IPS-11a (cell line): Measurements from ENCODE around the gene SLC26A3.

Source experiments
- H3K4me3 ChIP-seq: one replicate; pipeline ENCODE4 v1.5.1; 2013; ENCODE audit warnings: low read depth, low read length, control low read depth

The SLC26A3 gene

GRCh38 chr7:107754642-107755041, 48.4 kb downstream of the SLC26A3 start:
- no peak overlapping the region for H3K4me3 ChIP-seq

DNA sequence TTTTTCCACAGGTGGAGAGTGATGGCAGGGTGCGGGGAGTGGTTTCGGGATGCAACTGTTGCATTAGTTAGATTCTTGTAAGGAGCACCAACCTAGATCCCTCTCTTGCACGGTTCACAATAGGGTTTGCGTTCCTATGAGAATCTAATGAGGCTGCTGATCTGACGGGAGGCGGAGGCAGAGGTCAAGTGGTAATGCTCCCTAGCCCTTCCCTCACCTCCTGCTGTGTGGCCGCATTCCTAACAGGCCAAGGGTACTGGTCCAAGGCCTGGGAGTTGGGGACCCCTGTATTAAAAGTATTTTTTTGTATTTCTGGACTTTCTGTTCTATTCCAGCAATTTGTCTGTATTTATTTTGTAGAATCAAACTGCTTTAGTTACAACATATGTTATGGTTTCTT, 51.9 kb downstream of the SLC26A3 start:
- no peak overlapping the region for H3K4me3 ChIP-seq

- no peak overlapping the region for H3K4me3 ChIP-seq
Measured at GRCh38 chr7:107746006-107746405, 57.0 kb downstream of the SLC26A3 start.

DNA sequence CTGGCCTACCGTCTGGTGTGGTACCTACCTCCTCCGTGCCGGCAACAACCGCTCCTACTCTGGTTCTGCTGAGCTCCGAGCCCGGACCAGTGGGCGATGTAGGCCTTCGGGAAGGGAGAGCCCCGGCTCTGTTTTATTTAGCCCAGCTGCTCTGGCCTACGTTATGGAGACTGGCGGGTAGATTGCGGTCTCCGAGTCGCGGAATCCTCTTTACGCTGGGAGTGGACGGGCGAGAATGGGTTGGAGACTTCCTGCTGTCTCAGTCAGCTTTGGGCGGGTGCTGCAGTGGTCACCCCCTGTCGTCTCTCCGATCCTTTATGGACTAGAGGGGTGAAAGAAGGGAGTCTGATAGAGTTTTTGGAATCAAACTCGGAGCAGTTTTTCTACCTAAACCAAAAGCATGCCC, 58.7 kb downstream of the SLC26A3 start:
- peak overlapping the region; percentile 88 for H3K4me3 ChIP-seq

GRCh38 chr7:107743567-107744344, 59.3 kb downstream of the SLC26A3 start, which contains the start of gene CBLL1:
CBLL1 (plus strand) TSS chr7:107744142; CDS start chr7:107744164, 22 bp downstream.
- H3K4me3 ChIP-seq, result peak within 1 kb of the TSS; percentile 88

- H3K4me3 ChIP-seq, result peak overlapping the region; percentile 88
Measured at GRCh38 chr7:107742678-107743566, 60.1 kb downstream of the SLC26A3 start.

- no peak overlapping the region for H3K4me3 ChIP-seq
Measured at GRCh38 chr7:107728276-107728675, 74.7 kb downstream of the SLC26A3 start.

GRCh38 chr7:107726356-107727130, 76.5 kb downstream of the SLC26A3 start:
- no peak overlapping the region for H3K4me3 ChIP-seq

GRCh38 chr7:107725138-107725740, 77.8 kb downstream of the SLC26A3 start:
- no peak overlapping the region for H3K4me3 ChIP-seq

- no peak overlapping the region for H3K4me3 ChIP-seq
Measured at GRCh38 chr7:107723255-107723654, 79.8 kb downstream of the SLC26A3 start.

- no peak overlapping the region for H3K4me3 ChIP-seq
Measured at GRCh38 chr7:107721286-107721685, 81.7 kb downstream of the SLC26A3 start.

GRCh38 chr7:107718456-107719193, 84.4 kb downstream of the SLC26A3 start:
- H3K4me3 ChIP-seq, result no peak overlapping the region

DNA sequence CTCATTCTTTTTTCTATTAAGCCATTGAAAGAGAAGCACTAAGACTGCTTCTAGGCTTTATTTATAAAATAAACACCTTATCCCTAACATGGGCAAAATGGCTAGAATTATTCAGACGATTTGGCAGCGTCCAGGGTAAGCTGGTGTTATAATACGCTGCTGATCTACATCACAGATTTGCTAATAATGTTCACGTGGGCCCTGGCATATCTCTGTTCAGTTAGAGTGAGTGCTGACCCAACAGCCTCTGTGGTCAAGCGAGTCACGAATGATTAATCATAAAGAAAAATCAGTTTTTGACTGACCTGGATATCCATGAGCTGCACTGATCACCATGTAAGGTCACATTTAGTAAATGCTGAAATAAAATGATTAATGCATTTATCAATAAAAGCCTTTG, 87.5 kb downstream of the SLC26A3 start:
- no peak overlapping the region for H3K4me3 ChIP-seq
